ENCODE results near the gene OR9Q1.

GRCh38 chr11:58134151-58134550 lies 110.5 kb downstream of the OR9Q1 start:
- TF ChIP-seq CTCF (conservative IDR thresholded peaks at IDR 0.05; ENCODE audit: low read length) (no peak), EZH2phosphoT487 (IDR thresholded peaks at IDR 0.05; ENCODE audit: borderline replicate concordance, low read depth, low read length) (no peak)

All from OCI-LY7 (cell line).